HG03280 (cell line): ENCODE results near the gene NUMA1.

Source experiments
- ATAC-seq: cut with Tn5 transposase; IDR thresholded peaks from one replicate; pipeline ENCODE4 v1.9.1; 2021; ENCODE audit warnings: mild to moderate bottlenecking, moderate library complexity; ENCODE audit not compliant: unreplicated experiment

NUMA1 gene

GRCh38 chr11:72002841-72003775 lies 77.2 kb downstream of the NUMA1 start:
- ATAC-seq = no peak

DNA sequence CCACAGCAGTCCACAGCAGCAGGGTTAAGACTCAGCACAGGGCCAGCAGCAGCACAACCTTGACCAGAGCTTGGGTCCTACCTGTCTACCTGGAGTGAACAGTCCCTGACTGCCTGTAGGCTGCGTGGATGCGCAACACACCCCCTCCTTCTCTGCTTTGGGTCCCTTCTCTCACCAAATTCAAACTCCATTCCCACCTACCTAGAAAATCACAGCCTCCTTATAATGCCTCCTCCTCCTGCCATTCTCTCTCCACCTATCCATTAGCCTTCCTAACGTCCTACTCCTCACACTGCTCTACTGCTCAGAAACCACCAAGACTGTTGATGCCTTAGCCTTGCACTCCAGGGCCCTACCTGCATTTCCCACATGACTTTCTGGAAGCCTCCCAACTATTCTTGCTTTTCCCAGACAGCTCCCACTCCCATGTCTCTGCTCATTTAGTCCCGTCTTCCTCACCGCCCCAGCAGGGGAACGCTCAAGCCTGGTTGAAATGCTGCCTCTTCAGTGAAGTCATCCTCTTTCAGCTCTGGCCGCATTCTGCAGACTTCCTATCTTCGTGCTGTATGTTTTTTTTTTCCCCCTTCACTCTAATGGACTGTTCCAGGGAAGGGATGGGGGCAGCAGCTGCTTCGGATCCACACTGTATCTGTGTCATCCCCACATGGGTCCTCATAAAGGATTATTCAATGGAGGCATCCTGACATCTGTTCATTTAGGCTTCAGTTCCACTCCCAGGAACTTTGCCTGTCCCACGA lies 78.3 kb downstream of the NUMA1 start:
- ATAC-seq = no peak

GRCh38 chr11:72001285-72001684 lies 79.1 kb downstream of the NUMA1 start:
- ATAC-seq = no peak

DNA sequence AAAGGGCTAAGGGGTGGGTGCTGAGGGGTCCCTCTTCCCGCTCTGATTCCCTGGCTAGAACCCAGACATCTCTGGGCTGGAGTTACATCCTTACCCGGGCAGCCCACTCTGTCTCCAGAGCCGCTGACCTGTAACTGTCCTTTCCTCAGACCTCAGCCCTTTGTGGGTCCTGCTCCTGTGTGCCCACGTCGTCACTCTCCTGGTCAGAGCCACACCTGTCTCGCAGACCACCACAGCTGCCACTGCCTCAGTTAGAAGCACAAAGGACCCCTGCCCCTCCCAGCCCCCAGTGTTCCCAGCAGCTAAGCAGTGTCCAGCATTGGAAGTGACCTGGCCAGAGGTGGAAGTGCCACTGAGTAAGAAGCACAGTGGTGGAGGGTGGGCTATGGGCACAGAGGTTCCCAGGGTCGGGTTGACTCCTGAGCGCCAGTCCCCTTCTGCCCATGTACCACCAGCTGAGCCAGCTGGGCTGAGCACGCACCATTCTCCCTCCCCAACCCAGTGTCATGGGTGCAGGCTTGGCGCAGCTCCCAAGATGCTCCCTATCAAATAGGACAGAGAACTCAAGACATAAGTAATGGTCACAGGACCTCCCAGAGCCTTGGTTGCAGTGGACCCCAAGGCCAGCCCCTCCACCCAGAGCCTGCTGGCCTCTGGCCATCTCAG lies 80.0 kb downstream of the NUMA1 start:
- no peak for ATAC-seq

DNA sequence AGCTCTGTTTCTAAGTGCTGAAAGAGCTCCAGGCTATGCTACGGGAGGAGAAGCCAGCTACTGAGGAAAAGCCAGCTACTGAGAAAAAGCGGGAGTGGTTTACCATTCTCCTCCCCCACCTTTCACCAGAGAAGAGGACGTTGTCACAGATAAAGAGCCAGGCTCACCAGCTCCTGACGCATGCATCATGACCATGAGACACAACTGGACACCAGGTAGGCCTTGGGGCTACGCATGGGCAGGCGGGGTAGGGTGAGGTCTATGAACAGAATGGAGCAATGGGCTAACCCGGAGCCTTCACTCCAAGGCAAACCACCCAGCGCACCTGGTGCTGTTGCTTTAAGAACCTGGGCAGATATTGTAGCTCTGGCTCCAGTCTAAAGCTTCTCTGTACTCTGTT lies 80.5 kb downstream of the NUMA1 start:
- ATAC-seq = no peak

GRCh38 chr11:71999362-71999761 lies 81.0 kb downstream of the NUMA1 start:
- ATAC-seq = no peak

DNA sequence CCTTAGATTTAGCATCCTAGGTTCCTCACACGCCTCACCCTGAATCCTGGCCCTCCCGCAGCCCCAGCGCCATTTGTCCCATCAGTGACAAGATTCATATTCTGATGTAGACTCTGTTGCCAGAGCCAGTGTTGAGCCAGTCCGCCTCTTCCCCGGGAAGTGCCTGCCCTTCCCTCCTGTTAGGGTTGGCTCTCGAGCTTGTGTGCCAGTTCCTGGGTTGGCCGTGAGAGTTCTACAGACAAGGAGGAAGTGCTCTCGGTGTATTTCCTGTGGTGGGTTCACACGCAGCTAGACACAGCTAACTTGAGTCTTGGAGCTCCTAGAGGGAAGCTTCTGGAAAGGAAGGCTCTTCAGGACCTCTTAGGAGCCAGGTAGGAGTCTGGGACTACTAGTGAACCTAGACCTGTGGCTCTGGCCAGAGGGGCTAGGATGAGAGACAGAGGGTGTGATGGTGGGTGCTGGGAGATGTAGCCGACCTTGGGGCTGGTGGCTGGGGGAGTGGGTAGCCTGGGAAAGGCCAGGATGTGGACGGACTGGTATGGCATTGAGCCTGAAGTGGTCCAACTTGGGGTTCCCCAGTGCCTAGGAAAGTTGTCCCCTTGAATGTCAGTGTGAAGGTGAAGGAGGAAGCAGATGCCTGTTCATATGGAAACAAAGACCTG lies 81.6 kb downstream of the NUMA1 start, which contains the start of gene IL18BP:
IL18BP (plus strand) TSS at position 261 of the 662 bp plus-strand sequence. CDS start 1,076 bp downstream, outside the sequence.
- ATAC-seq = no peak

GRCh38 chr11:71998061-71998460 lies 82.3 kb downstream of the NUMA1 start:
- ATAC-seq = no peak

GRCh38 chr11:71997594-71997993 lies 82.7 kb downstream of the NUMA1 start:
- ATAC-seq = no peak

GRCh38 chr11:71996946-71997345 lies 83.4 kb downstream of the NUMA1 start:
- ATAC-seq = no peak

DNA sequence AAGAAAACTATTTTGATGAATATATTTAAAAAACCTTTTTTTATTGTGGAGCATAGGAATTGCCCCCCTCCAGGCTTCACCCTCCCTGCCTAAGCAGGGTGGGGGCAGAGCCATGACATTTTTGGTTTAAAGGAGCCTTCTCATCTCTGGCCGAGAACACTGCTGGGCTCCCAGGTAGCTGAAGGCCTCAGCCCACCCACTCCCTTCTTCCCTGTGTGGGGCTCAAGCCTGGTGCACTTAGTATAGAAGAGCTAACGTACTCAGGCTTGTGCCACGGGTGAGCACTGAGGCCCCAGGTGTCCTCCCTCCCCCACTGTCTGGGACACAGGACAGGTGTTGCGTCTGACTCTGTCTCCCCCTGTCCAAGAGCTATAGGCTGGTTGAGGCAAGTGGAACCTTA lies 83.8 kb downstream of the NUMA1 start:
- ATAC-seq = no peak

- no peak for ATAC-seq
These were observed 84.5 kb downstream of the NUMA1 start for GRCh38 chr11:71995726-71996291.

DNA sequence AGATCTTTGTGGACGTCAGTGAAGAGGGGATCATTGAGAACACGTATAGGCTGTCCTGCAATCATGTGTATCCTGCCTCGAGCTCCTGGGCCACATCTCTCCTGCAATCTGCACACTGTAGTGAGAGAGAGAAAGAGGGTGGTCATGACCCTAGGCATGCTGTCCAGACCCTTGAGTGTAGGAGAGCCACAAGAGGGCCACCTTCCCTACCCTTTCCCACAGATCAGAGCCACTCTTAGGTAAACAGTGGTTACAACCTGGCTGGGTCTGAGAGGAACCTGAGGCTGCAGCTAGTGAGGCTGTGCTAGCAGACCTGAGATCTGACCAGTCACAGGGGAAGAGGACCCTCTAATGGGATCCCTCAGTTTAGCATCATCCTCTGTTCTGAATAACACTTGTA lies 85.6 kb downstream of the NUMA1 start:
- ATAC-seq = no peak

GRCh38 chr11:71992136-71992730 lies 88.1 kb downstream of the NUMA1 start:
- ATAC-seq = no peak

DNA sequence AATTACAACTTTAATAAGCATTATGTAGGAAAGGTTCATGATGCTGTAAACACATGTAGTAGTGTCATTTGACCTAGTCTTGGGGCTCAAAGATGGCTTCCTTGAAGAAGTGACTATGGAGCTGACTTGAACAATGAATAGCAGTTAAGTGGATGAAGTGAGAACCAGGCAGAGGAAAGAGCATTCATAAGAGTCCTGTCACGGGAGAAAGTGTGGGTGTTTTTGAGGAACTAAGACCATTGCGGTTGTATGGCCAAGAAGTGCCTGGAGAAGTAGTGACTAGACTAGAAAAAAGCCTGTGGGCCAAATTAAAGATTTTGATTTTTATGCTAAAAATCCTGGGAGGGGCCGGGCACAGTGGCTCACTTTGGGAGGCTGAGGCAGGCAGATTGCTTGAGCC lies 88.8 kb downstream of the NUMA1 start:
- ATAC-seq = no peak

DNA sequence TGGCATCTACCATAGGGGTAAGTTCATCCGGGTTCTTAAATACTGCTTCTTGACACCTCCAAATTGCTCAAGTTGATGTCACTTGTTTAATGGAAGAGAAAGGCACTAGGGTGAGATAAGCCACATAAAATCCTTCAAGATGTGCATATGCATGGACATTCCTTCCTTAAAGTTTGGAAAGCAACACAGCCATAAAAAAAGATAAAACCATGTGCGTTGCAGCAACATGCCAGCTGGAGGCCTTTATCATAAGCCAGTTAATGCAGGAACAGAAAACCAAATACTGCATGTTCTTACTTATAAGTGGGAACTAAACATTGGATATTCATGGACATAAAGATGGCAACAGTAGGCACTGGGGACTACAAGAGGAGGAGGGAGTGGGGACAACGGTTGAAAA lies 89.6 kb downstream of the NUMA1 start:
- no peak for ATAC-seq

- no peak for ATAC-seq
These were observed 92.3 kb downstream of the NUMA1 start for GRCh38 chr11:71988050-71988449.

DNA sequence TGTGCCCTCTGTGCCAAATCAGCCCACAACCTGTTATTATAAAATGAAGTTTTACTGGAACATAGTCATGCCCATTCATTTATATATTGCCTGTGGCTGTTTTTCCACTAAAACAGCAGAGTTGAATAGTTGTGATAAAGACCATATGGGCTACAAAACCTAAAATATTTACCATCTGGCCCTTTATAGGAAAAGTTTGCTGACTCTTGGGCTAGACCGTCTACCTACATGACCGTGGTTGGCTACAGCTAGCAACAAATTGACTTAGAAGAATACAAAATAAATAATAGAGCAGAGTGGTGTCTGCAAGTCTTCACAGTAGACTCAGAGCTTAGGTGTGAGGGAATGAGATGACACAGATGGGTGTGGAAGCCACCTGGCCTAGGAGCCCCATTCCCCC lies 92.8 kb downstream of the NUMA1 start:
- no peak for ATAC-seq

DNA sequence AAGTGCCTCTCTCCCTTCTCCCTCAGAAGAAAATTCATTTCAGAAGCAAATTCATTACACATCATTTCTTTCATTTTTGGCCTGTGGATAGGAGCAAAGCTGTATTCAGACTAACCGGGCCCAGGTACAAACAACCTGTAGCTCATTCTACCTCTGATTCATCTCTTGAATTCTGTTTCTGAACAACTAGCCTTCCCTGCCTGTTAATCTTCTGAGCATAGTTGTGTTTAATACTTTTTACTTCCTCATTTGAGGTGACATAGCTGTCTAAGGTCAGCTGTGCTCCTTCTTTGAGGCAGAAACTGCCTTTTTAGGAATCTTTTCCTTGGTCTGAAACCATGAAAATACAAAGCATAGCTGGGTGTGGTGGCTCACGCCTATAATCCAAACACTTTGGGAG lies 94.2 kb downstream of the NUMA1 start:
- no peak for ATAC-seq

DNA sequence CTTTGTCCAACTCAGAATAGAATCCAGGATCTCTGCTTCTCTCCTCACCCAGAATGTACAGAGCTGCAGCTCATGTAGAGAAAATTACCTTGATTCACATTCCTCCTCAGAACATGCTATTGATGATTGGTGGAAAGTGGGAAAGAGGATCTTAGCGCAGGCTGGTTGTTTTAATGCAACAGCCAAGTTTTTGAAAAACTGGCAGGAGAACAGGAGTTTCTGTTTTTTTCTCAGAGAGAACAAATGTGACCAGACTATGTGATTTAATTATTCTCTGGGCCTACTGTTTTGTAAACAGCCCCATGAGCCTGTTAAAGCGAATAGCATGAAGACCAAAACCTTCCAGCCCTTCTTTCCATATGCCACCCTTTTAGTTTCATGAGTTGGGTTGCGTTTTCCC lies 100.7 kb downstream of the NUMA1 start:
- ATAC-seq = no peak
